Measurements from ENCODE around the gene ADORA1.

Gene ADORA1

GRCh38 chr1:203121186-203122015 is 6.1 kb upstream of the ADORA1 start:
- no peak for DNase-seq (ENCODE audit: low read depth, low spot score)
- no peak overlapping the region for H3K4me3 ChIP-seq (ENCODE audit: low read depth, low read length)
- TF ChIP-seq CTCF (IDR thresholded peaks at IDR 0.05; ENCODE audit: low read depth, low read length) = no peak
- in situ Hi-C loops (cut with HindIII; ENCODE audit: low sequenced_read_pairs) = no loop called here

GRCh38 chr1:203122159-203122558 is 5.4 kb upstream of the ADORA1 start:
- no peak for DNase-seq (ENCODE audit: low read depth, low spot score)
- in situ Hi-C loops (cut with HindIII; ENCODE audit: low sequenced_read_pairs) = no loop called here
- no peak for TF ChIP-seq CTCF (IDR thresholded peaks at IDR 0.05; ENCODE audit: low read depth, low read length)

GRCh38 chr1:203124011-203124410 is 3.5 kb upstream of the ADORA1 start:
- no peak for DNase-seq (ENCODE audit: low read depth, low spot score)
- no peak overlapping the region for H3K4me3 ChIP-seq (ENCODE audit: low read depth, low read length)
- no peak for TF ChIP-seq CTCF (IDR thresholded peaks at IDR 0.05; ENCODE audit: low read depth, low read length)
- in situ Hi-C loops (cut with HindIII; ENCODE audit: low sequenced_read_pairs) = no loop called here

More at GRCh38 chr1:203122159-203122558, 5.4 kb upstream of the ADORA1 start:
- H3K4me3 ChIP-seq (ENCODE audit: low read depth, low read length) = no peak overlapping the region

DNA sequence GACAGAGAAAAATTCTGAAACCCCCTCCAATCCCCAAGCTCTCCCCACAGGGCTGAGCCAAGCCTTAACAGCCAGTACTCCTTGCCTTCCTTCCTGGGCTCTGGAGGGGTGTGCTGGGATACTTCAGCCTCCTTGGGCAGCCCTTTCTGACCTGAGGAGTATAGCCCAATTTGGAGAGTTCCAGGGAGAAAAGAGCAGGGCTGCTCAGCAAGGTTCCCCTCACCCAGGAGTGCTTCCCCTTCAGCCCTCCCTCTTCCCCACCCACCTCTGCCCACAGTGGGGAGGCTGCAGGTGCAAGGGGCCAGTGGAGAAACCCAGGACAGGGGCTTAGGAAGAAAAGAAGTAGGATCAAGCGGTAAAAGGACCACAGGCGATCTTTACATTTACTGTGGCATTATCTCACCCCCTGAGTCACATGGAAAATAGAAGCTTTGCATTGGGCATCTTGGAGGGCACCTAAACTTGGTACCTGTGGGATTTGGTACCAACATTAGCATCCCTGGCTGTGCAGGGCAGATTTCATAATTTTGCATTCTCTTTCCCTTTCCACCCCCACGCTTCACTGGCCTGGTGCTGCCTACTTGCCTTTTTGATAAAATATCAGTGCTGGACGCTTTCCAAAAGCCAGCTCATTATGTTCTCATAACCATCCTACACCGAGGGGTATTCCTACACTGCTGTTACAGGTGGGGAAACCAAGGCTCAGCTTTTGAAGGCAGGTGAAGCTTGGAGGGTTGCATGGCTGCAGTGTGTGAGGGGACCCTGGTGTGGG is 2.8 kb upstream of the ADORA1 start:
- H3K4me3 ChIP-seq (ENCODE audit: low read depth, low read length) = no peak overlapping the region
- no peak for TF ChIP-seq CTCF (IDR thresholded peaks at IDR 0.05; ENCODE audit: low read depth, low read length)
- in situ Hi-C loops (cut with HindIII; ENCODE audit: low sequenced_read_pairs) = no loop called here
- no peak for DNase-seq (ENCODE audit: low read depth, low spot score)

DNA sequence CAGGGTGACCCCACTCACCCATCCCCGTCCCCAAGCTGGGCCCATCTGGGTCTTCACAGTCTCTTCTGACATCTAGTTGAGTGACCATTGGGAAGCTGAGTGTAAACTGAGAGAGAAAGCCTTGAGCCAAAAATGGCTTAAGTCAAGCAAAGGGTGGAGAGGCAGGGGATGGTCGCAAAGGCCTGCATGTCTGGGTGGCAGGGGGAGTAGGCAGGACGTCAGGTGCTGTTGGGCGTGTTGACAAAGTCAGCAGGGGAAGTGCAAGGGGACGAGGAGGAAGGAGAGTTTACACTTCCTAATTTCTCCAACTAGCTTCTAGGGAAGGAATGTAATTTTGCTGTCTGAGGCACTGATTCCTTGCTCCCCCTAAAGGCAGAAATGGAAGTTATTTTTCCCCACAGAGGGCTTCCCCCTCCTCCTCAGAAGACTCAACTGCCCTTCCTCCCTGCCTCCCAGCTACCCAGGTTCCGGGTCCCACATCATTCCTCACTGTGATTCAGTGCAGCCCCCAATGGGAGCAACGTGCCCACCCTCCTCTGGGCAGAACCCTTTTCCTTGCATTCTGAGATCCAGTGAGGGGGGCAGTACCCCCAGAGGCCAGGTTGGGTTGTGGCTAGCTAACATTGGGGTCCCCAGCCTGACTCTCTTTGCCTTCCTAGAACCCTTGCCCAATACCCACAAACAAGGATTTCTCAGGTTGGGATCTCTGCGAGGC is 1.2 kb upstream of the ADORA1 start:
- DNase-seq (ENCODE audit: low read depth, low spot score) = no peak
- no peak overlapping the region for H3K4me3 ChIP-seq (ENCODE audit: low read depth, low read length)
- TF ChIP-seq CTCF (IDR thresholded peaks at IDR 0.05; ENCODE audit: low read depth, low read length) = peak; percentile 51
- in situ Hi-C loops (cut with HindIII; ENCODE audit: low sequenced_read_pairs) = no loop called here

- H3K4me3 ChIP-seq (ENCODE audit: low read depth, low read length) = peak overlapping the region; percentile 32
- TF ChIP-seq CTCF (IDR thresholded peaks at IDR 0.05; ENCODE audit: low read depth, low read length) = no peak
- in situ Hi-C loops (cut with HindIII; ENCODE audit: low sequenced_read_pairs) = no loop called here
- DNase-seq (ENCODE audit: low read depth, low spot score) = no peak
Measured at GRCh38 chr1:203126866-203127665, 460 bp upstream of the ADORA1 start.

Data from astrocyte of the spinal cord (primary cell).